ENCODE measurements around the gene ARPC4.

The ARPC4 gene

DNA sequence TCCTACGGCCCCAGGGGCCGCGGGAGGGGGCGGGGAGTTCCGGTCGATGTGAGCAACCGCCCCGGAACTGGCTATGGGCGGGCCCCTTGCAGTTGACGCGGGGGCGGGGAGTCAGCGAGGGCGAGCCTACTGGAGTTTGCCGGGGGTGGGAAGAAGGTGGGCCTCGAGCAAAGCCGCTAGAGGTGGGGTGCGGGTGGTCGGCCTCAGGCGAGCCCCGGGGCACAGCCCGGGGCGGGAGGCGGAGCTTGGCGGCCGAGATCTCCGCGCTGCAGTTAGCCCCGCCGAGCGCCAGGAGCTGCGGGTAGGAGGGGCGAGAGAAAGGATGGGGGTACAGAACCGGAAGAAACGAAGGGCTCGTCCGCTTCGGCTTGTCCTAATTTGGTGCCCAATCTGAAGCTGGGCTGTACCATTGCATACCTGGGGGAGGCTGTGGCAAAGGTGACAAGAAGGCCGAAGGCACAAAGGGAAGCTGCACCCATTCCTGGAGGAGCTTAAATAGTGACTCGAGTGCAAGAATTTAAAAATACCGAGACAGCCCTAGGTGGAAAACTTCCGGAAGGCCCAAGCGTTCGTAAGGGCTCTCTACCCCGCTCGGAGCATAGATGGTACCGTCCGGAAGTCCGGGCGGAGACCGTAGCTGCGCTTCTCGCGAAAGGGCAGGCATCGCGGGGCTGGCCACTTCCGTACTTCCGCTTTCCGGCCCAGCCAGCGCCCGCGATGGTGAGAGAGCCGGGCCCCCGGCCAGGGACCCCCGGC is at the start of gene ARPC4, which contains the start of gene TADA3:
TSS of gene ARPC4 (plus strand) at position 678 of the 756 bp plus-strand sequence. CDS start at position 718, 40 bp downstream.
TSS of gene TADA3 (minus strand) at position 69 of the 756 bp plus-strand sequence. CDS start 1,007 bp downstream, outside the sequence.
- Histone ChIP-seq H3K9me3 (no peaks in the 10 kb centered on the region), H3K36me3 (peaks cover 49% of the 10 kb centered on the region), H3K4me3 (peak within 1 kb of the TSS; percentile 98), H3K4me2 (peak within 1 kb of the TSS; percentile 94), H3K4me1 (peaks cover 37% of the 10 kb centered on the region), H3K27me3 (no peaks in the 10 kb centered on the region), H3K27ac (peak within 1 kb of the TSS; percentile 99), H4K20me1 (peaks cover 44% of the 10 kb centered on the region), H3K9ac (peak within 1 kb of the TSS; percentile 98)
- TF ChIP-seq Cebpa-rat (IDR thresholded peaks at IDR 0.05), result no peak

DNA sequence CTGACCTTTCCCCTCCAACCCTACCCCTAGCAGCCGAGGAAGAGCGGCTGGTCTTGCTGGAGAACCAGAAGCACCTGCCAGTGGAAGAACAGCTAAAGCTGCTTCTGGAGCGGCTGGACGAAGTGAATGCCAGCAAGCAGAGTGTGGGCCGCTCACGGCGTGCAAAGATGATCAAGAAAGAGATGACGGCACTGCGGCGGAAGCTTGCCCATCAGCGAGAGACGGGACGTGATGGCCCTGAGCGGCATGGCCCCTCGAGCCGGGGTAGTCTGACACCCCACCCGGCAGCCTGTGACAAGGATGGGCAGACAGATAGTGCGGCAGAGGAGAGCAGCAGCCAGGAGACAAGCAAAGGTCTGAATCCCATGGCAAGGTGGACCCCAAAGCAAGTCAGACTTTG is 49.3 kb upstream of the ARPC4 start:
- Histone ChIP-seq H3K4me3 (no peak overlapping the region), H4K20me1 (peaks cover 98% of the 10 kb centered on the region), H3K36me3 (peaks cover 100% of the 10 kb centered on the region), H3K9ac (no peak overlapping the region), H3K27me3 (no peaks in the 10 kb centered on the region), H3K4me1 (peaks cover 35% of the 10 kb centered on the region), H3K4me2 (no peak overlapping the region), H3K27ac (no peak overlapping the region), H3K9me3 (no peaks in the 10 kb centered on the region)
- no peak for TF ChIP-seq Cebpa-rat (IDR thresholded peaks at IDR 0.05)

DNA sequence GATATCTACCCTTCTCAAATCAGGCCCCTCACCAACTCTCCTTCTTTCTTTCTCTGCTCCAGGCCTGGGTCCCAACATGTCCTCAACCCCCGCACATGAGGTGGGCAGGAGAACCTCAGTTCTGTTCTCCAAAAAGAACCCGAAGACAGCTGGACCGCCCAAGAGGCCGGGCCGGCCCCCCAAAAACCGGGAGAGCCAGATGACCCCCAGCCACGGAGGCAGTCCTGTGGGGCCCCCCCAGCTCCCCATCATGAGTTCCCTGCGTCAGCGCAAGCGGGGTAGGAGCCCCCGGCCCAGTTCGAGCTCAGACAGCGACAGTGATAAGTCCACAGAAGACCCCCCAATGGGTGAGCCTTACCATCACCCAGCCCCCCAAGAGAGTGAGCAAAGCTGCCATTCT is 48.7 kb upstream of the ARPC4 start:
- no peaks in the 10 kb centered on the region for H3K27me3 ChIP-seq
- no peak overlapping the region for H3K27ac ChIP-seq
- no peak for TF ChIP-seq Cebpa-rat (IDR thresholded peaks at IDR 0.05)
- H4K20me1 ChIP-seq, result peaks cover 97% of the 10 kb centered on the region
- H3K4me3 ChIP-seq, result no peak overlapping the region
- no peak overlapping the region for H3K4me2 ChIP-seq
- peaks cover 42% of the 10 kb centered on the region for H3K4me1 ChIP-seq
- no peak overlapping the region for H3K9ac ChIP-seq
- H3K9me3 ChIP-seq, result no peaks in the 10 kb centered on the region
- H3K36me3 ChIP-seq, result peaks cover 99% of the 10 kb centered on the region

DNA sequence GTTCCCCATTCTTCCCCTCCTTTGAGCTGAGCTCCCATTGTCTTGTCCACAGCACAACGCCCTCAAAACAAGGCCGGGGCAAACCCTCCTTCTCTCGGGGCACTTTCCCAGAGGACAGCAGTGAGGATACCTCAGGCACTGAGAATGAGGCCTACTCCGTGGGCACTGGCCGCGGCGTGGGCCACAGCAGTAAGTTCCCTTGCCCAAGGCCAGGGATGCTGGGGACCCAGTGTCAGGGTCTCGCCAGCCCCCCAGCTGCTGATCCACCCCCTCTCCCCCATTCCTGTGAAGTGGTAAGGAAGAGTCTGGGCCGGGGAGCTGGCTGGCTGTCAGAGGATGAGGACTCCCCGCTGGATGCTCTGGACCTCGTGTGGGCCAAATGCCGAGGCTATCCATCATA is 47.4 kb upstream of the ARPC4 start:
- Histone ChIP-seq H3K27me3 (no peaks in the 10 kb centered on the region), H3K27ac (0 out of 2 replicates have a peak overlapping the region, but pooled peaks have one; percentile 8), H3K36me3 (peaks cover 86% of the 10 kb centered on the region), H3K9me3 (no peaks in the 10 kb centered on the region), H3K4me2 (peak overlapping the region; percentile 62), H3K4me1 (peaks cover 49% of the 10 kb centered on the region), H3K9ac (no peak overlapping the region), H3K4me3 (no peak overlapping the region), H4K20me1 (peaks cover 85% of the 10 kb centered on the region)
- TF ChIP-seq Cebpa-rat (IDR thresholded peaks at IDR 0.05), result no peak

DNA sequence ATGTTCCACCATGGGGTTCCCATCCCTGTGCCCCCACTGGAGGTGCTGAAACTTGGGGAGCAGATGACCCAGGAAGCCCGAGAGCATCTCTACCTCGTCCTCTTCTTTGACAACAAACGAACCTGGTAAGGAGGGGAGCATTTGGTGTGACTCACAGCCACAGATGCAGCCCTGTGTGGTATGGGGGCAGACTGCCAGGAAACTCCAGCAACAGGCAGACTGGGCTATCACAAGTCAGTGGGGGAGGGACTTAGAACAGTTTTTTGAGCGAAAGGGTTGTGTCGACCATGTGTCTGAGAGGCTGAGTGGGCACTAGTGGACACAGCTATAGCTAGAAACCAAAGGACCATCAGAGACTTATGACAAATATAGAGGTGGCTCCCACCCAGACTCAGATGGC is 46.6 kb upstream of the ARPC4 start:
- Histone ChIP-seq H3K4me3 (no peak overlapping the region), H3K4me2 (peak overlapping the region; percentile 62), H3K9me3 (no peaks in the 10 kb centered on the region), H3K36me3 (peaks cover 77% of the 10 kb centered on the region), H3K9ac (peak overlapping the region; percentile 38; the same call in 1 of the 2 replicates), H3K27ac (peak overlapping the region; percentile 8; the same call in 1 of the 2 replicates), H3K27me3 (no peaks in the 10 kb centered on the region), H3K4me1 (peaks cover 57% of the 10 kb centered on the region), H4K20me1 (peaks cover 77% of the 10 kb centered on the region)
- no peak for TF ChIP-seq Cebpa-rat (IDR thresholded peaks at IDR 0.05)

DNA sequence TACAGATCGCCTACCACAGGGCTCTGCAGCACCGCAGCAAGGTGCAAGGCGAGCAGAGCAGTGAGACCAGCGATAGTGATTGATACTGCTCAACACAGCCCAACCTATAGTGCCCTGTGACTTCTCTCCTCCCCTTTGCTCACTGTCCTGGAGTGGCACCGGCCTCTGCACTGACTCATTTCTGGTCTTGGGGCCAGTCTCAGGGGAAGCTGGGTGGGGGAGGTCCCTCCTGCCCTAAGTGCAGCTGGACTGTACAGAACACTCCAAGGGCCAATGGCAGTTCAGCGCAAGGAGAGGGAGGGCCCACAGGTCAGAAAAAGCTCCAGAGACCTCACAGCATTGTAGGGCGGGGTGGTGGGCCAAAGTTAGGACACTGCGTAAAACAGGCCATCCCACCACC is 45.6 kb upstream of the ARPC4 start:
- no peaks in the 10 kb centered on the region for H3K27me3 ChIP-seq
- peaks cover 76% of the 10 kb centered on the region for H3K36me3 ChIP-seq
- H3K9ac ChIP-seq, result peak overlapping the region; percentile 38; the same call in 1 of the 2 replicates
- peaks cover 68% of the 10 kb centered on the region for H4K20me1 ChIP-seq
- H3K9me3 ChIP-seq, result no peaks in the 10 kb centered on the region
- H3K27ac ChIP-seq, result no peak overlapping the region
- peak overlapping the region; percentile 62 for H3K4me2 ChIP-seq
- peaks cover 66% of the 10 kb centered on the region for H3K4me1 ChIP-seq
- TF ChIP-seq Cebpa-rat (IDR thresholded peaks at IDR 0.05), result no peak
- H3K4me3 ChIP-seq, result no peak overlapping the region

DNA sequence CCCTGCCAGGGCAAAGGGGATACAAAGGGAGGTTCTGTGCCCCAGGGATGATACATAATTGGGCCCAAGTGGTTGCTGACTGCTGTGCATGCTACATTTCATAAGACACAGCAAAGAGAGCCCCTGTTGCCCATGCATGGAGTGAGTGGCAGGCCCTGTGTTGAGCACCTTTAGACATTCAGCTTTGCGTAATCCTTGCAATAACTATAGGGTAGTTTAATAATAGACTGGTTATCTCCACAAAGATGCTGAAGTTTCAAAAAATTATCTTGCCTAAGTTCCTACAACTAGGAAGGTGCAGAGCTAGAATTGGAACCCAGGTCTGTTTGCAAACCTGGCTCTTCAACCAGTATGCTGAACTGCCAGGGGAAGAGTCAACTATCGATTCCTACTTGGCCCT is 44.9 kb upstream of the ARPC4 start:
- Histone ChIP-seq H3K36me3 (peaks cover 74% of the 10 kb centered on the region), H3K4me1 (peaks cover 74% of the 10 kb centered on the region), H3K9me3 (no peaks in the 10 kb centered on the region), H4K20me1 (peaks cover 60% of the 10 kb centered on the region), H3K9ac (no peak overlapping the region), H3K27ac (no peak overlapping the region), H3K27me3 (no peaks in the 10 kb centered on the region), H3K4me3 (no peak overlapping the region), H3K4me2 (no peak overlapping the region)
- TF ChIP-seq Cebpa-rat (IDR thresholded peaks at IDR 0.05), result no peak

DNA sequence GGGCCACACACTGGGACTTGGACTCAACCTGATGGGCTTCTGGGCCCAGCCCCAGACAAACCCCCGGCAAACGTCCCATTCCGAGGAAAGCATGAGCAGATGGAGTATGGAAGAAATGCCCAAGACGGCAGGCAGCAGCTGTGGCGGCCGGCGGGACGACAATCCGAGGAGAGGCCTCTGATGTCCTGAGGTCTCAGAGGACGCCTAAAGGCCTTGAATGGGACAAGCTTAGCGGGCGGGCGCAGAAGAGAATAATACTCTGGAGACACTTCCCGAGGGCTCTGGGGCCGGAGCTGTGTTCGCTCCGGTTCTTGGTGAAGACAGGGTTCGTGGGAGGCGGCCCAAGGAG is 43.6 kb upstream of the ARPC4 start:
- Histone ChIP-seq H3K9ac (peak overlapping the region; percentile 75), H3K9me3 (no peaks in the 10 kb centered on the region), H3K4me2 (peak overlapping the region; percentile 99), H4K20me1 (peaks cover 48% of the 10 kb centered on the region), H3K4me1 (peaks cover 79% of the 10 kb centered on the region), H3K4me3 (peak overlapping the region; percentile 71), H3K27me3 (no peaks in the 10 kb centered on the region), H3K27ac (peak overlapping the region; percentile 77), H3K36me3 (peaks cover 62% of the 10 kb centered on the region)
- TF ChIP-seq Cebpa-rat (IDR thresholded peaks at IDR 0.05), result no peak

DNA sequence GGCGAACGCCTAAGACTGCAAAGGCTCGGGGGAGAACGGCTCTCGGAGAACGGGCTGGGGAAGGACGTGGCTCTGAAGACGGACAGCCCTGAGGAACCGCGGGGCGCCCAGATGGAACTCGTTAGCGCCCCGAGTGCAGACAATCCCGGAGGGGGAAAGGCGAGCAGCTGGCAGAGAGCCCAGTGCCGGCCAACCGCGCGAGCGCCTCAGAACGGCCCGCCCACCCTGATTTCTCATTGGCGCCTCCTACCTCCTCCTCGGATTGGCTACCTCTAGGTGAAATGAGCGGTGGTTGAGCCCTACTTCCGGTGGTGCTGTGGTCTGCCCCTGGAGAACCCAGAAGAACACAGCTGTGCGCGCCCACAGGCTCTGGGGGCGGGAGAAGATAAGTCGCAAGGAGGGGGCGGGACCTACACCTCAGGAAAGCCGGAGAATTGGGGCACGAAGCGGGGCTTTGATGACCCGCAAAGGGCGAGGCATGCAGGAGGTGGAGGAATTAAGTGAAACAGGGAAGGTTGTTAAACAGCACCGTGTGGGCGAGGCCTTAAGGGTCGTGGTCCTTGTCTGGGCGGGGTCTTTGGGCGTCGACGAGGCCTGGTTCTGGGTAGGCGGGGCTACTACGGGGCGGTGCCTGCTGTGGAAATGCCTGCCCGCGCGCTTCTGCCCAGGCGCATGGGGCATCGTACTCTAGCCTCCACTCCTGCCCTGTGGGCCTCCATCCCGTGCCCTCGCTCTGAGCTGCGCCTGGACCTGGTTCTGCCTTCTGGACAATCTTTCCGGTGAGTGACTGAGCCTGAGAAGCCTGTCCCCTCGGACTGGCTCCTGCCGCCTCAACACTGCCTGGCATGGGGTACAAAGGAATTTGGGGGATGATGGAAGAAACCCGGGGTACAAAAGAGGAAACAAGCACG is 43.0 kb upstream of the ARPC4 start, which contains the start of gene OGG1:
TSS of gene OGG1 (plus strand) at position 308 of the 911 bp plus-strand sequence. CDS start at position 643, 335 bp downstream.
- H3K4me2 ChIP-seq, result peak within 1 kb of the TSS; percentile 99
- H3K27ac ChIP-seq, result peak within 1 kb of the TSS; percentile 77
- no peaks in the 10 kb centered on the region for H3K27me3 ChIP-seq
- peaks cover 43% of the 10 kb centered on the region for H4K20me1 ChIP-seq
- peak within 1 kb of the TSS; percentile 71 for H3K4me3 ChIP-seq
- H3K9ac ChIP-seq, result peak within 1 kb of the TSS; percentile 76
- H3K4me1 ChIP-seq, result peaks cover 84% of the 10 kb centered on the region
- TF ChIP-seq Cebpa-rat (IDR thresholded peaks at IDR 0.05), result no peak
- H3K36me3 ChIP-seq, result peaks cover 56% of the 10 kb centered on the region
- no peaks in the 10 kb centered on the region for H3K9me3 ChIP-seq
